HG02763 (cell line): ENCODE data around the gene SKP1.
A peak's percentile ranks its signal among the peaks of the same experiment; 100 is the strongest.
"Not testable (repeated sequence)": the region's sequence is repeated elsewhere in the genome, so short reads cannot be mapped to it uniquely, and the experiment has no call there.

Experiments used
- ATAC-seq: cut with Tn5 transposase; IDR thresholded peaks from one replicate; pipeline ENCODE4 v1.9.1; 2021; ENCODE audit warnings: mild to moderate bottlenecking, moderate library complexity; ENCODE audit not compliant: unreplicated experiment

Gene SKP1

DNA sequence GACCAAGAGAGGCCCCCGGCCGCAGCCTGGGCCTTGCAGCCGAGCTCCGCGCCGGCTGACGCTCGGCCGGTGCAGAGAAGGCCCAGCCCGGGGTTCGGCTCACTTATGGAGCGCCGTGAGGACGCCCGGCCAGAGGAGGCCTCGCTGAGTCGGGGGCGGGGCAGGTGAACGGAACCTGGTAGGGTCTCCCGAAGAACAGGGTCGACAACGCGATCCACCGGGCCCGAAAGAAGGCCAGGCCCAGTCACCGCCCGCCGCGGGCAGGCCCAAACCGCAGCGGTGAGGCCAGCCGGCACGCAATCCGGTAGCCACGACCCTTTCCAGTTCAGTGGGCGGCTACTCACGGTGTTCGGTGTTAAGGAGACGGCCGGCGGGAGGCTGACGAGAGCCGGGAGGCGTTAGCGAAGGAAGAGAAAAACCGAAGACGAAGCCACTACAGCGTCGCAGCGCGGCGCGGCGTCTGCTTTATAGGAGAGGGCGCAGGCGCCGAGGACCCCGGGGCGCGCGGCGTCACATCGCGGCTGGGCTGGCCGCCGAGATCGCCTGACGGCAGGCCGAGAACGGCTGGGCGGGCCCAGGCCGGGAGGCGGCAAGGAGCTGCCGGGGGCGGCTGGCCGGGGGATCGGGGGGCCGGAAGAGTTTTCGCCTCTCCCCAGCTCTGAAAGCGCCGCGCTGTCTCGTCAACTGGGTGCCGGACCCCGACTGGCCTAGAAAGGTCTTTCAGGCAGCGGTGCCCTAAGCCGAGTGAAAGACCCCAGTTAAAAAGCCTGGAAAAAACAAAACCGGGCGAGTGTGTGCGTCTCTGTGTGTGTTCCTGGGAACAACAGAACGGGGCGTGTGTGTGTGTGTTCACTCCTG is at the start of gene SKP1:
TSS of gene SKP1 (minus strand) at position 440 of the 858 bp plus-strand sequence. CDS start 2,928 bp downstream, outside the sequence.
- ATAC-seq: peak; percentile 81

DNA sequence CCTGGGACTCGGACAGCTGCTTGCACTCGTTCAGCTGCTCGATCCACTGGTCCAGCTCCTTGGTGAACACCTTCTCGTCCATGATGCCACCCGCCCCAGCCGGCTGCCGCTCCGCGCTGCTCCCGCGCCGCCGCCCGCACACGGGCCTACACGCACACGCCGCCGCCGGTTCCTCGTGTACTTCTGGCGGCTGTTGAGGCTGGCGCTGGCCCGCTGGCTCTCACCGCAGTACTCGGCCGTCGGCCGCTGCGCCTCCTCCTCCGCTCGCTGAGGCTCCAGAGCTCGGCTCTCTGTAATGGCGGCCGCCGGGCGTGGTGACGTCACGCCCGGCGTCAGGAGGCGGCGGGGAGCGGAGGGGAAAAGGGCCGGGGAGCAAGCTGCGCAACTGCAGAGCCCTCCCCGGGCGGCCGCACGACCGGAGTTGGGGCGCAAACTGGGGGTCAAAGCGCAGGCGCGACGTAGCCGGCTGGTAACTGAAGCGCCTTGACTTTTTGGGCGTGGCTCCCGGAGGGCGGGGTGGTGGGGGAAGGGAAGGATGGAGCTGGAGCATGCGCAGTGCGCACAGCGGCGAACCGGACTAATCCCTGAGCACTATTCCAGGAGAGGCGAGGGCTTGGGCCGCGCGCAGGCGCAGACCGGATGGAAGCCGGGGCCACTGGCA is 49.2 kb upstream of the SKP1 start, which contains the start of gene PPP2CA:
TSS of gene PPP2CA (minus strand) at position 294 of the 661 bp plus-strand sequence. CDS start at position 82, 212 bp downstream.
- ATAC-seq: peak; percentile 77

DNA sequence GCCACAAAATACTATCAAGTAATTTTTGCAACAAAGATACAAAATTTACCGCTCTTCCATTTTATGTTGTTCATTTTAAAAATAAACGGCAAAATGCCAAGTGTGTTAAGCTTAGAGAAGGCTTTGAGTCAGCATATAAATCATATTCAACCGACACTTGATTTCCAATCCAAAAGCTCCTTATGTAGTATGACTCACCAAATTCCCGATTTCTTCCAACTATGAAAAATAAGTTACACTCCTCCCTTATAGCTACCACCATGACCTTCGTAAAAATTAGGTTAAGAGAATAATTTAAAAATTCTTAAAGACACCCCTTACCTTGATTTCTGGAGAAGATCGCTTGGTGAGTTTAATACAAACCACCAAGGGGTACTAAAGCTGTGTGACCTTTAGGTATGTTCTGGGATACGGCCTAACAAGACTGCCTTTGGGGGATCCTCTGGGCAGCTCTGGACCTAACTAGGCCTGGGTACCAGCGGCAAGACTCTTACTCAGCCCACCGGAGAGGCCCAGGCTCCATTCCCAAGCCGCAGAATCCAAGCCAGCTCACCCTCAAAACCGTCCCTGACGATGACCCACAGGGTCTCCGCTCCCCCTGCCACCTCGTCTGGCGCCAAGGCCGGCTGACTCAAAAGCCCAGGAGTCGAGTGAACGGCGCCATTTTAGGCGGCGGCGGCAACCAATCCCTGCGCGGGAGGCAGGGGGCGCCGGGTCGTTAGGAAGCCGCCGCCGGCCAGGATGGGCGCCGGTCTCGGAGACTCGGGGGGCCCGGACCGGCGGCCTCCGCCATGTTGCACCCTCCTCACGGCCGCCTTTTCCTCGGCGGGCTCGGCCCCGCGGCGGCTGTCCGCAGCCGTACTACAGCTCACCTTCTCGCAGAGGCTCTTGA is 48.4 kb upstream of the SKP1 start:
- ATAC-seq: peak; percentile 31

DNA sequence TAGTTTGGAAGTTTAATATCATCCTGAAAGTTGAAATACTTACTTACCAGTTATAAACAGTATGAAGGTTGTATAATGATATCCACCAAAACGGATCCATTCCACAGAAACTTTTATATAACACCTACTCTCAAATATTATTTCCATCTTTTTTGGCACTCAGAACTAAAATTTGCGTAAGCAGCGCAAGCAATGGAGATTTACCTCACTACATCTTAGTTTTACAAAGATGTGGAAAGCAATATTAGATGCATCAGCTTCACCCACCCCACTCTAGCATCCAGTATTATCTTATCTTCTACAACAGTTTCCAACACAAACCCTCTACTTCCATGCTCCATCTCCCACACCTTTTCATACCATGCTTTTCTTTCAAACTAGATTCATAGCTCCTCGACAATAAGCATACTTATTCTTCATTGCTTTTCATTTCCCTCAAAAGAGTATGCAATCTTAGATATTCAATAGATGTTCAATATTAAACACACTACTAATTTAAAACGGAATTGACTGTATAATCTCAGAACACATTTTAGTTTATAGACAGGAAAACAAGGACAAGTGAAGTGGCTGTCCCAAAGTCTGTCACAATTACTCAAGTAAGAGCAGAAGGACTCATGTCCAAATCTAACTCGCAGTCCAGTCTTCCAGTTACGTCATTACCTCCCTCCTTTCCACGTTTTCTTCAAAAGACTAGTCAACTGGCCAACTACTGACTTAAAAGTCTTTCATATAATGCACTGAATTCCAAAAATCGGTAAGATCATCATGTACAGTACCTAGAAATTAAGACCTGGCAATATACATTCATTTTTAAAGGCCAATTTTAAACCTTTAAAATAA is 46.9 kb upstream of the SKP1 start:
- ATAC-seq: no peak

DNA sequence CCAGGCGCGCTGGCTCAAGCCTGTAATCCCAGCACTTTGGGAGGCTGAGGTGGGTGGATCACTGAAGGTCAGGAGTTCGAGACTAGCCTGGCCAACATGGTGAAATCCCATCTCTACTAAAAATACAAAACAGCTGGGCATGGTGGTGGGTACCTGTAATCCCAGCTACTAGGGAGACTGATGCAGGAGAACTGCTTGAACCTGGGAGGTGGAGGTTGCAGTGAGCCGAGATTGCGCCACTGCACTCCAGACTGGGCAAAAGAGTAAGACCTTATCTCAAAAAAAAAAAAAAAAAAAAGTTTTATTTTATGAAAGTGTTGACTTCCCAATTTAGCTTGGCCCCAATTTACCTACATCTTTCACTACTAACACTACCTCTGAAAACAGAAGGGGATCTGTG is 44.9 kb upstream of the SKP1 start:
- ATAC-seq: not testable (repeated sequence)

DNA sequence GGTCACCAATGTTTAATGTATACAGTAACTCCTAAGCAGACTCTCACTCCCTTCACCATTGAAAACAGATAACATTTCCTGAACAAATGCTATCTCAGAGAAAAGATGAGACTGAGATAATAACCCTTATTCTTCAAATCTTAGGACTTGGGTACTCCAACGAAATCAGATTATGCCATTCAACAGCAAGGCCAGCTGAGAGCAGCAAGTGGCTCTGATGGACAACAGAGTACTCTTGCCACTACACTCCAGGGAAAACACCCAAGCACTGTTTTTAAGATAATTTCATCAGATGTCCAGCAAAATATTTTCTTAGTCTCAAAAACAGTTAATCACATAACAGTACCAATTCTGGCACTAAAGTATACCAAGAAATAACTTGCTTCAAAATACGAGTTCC is 39.0 kb upstream of the SKP1 start:
- no peak for ATAC-seq

DNA sequence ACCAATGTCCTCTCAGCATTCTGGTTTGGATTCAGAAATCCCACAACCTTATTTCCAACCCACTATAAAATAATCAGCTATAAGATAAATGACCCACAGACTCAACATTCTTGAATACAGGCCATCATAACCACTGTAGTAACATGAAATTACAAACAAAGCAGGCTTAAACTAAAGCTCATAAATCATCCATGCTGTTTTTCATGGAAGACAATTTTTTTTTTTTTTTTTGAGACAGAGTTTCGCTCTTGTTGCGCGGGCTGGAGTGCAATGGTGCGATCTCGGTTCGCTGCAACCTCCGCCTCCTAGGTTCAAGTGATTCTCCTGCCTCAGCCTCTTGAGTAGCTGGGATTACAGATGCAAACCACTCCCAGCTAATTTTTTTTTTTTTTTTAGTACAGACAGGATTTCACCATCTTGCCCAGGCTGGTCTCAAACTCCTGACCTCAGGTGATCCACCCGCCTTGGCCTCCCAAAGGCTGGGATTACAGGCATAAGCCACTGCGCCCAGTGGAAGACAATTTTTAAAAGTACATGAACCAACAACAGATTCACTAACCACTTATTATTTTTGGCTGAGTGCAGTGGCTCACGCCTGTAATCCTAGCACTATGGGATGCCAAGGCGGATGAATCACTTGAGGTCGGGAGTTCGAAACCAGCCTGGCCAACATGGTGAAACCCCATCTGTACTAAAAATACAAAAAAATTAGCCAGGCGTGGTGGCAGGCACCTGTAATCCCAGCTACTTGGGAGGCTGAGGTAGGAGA is 34.7 kb upstream of the SKP1 start:
- not testable (repeated sequence) for ATAC-seq

DNA sequence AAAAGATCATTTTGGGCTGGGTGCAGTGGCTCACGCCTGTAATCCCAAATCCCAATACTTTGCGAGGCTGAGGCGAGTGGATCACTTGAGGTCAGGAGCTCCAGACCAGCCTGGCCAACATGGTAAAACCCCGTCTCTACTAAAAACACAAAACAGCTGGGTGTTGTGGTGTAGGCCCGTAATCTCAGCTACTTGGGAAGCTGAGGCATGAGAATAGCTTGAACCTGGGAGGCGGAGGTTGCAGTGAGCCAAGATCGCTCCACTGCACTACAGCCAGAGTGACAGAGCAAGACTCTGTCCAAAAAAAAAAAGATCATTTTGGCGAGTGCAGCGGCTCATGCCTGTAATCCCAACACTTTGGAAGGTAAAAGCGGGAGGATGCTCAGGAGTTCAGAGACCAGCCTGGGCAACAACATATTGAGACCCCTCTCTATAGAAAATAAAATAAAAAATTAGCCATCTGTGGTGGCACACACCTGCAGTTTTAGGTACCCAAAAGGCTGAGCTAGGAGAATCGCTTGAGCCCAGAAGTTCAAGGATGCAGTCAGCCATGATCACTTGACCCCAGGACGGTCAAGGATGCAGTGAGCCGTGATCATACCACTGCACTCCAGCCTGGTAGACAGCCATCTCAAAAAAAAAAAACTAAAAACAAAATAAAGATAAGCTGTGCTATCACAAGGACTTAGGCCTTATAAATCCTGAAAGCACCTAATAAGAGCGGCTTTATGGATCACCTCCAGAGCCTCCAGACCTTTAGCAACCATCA is 32.9 kb upstream of the SKP1 start:
- ATAC-seq: no peak

DNA sequence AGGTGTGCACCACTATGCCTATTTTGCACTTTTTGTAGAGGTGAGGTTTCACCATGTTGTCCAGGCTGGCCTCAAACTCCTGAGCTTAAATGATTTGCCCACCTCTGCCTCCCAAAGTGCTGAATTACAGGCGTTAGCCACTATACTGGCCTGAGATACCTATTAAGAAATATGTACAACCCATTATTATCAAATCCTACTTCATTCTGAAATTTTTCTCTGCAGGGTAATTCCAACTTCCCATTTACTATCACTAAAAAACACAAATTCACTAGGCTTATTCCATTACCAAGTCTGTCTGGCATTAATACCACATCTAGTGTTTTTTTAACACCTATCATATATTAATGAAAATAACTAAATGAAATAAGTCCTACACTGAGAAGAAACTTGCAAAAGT is 30.9 kb upstream of the SKP1 start:
- no peak for ATAC-seq

DNA sequence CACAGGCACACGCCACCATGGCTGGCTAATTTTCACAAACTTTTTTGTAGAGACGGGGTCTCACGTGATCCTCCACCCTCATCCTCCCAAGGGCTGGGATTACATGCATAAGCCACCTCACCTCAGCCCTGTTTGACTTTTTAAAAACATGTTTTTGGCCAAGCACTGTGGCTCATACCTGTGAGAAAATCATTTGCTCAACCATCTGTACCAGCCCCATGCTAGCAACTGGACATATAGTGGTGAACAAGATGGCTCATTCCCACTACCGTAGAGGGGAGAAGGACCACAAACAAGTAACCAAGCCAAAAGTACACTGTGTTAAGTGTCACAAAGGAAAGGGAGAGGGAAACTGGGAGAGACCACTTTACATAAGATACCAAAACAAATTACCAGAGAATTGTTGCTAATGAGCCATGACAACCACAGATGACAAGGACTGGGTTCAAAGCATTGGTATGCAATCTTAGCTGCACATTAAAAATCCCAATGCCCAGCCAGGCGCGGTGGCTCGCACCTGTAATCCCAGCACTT is 29.9 kb upstream of the SKP1 start:
- no peak for ATAC-seq

DNA sequence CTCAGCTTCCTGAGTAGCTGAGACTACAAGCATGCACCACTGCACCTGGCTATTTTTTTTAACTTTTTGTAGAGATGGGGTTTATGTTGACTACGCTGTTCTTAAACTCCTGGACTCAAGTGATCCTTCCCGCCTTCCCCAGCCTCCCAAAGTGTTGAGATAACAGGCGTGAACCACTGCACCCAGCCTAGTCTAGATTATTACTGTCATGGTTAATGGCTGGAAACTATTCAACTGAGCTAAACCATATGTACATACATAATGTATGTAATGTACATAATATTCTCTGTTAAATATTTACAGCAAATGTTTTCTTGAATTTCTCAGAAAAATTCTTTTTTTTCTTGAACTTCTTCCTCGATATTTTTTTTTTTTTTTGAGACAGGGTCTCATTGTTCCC is 27.8 kb upstream of the SKP1 start:
- no peak for ATAC-seq

DNA sequence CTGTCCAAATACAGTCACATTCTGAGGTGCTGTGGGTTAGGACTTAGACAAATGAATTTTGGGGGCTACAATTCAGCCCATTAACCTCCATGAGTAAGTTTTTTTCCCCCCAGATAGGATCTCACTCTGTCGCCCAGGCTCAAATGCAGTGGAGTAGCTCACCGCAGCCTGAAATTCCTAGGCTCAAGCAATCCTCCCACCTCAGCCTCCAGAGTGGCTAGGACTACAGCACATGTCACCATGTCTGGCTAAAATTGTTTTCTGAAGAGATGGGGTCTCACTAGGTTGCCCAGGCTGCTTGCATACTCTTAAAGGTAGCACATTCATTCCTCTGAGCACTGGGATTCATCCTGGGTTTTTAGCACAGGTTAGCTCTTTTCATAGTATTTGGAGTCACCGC is 26.9 kb upstream of the SKP1 start:
- ATAC-seq: no peak

DNA sequence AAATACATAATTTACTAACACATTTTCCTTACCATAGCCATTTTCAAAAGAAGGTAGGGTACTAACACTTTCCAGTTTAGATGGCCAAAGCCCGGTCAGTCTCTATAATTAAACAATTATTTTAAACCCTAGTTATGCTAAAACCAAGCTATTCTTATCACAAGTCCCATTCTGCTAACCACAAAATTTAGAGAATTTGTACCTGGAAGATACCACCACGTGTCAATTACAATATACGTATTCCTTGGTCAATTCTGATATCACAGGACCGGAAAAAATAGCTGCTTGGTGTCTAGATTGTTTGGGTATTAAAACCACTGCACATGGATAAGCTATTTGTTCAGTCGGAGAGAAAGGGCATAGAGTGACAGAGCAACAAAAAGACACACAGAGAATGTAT is 18.9 kb upstream of the SKP1 start:
- ATAC-seq: no peak

DNA sequence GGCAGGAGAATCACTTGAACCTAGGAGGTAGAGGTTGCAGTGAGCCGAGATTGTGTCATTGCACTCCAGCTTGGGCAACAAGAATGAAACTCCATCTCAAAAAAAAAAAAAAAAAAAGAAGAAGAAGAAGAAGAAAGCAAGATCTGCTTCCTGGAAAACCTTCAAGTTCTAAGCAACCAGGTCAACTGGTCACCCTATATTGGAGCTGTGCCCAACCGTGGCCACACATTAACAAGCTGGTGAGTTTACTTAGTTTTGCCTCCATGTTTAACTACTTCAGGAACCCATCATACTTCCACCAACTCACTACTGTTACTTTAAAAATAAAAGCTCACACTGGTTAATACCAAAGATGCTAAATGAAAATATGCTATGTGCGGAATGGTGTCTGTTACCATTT is 12.3 kb upstream of the SKP1 start:
- no peak for ATAC-seq

DNA sequence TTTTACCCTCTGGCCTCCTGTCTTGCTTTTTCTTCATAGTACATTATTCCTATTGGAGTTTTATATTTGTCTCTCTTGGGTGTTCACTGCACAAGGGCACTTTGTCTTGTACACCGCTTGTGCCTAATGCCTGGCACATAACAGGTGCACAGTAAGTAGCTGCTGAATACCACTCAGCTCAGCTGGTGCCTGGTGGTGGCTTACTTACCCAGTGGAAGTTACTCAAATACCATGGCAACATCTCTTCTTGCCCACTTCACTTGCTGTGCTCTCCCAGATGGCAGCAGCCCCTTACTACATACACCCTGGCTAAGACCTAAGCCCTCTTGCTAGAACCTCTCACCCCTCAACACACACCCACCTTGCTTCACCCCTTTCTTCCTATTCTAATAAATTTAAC is 11.3 kb upstream of the SKP1 start:
- no peak for ATAC-seq

DNA sequence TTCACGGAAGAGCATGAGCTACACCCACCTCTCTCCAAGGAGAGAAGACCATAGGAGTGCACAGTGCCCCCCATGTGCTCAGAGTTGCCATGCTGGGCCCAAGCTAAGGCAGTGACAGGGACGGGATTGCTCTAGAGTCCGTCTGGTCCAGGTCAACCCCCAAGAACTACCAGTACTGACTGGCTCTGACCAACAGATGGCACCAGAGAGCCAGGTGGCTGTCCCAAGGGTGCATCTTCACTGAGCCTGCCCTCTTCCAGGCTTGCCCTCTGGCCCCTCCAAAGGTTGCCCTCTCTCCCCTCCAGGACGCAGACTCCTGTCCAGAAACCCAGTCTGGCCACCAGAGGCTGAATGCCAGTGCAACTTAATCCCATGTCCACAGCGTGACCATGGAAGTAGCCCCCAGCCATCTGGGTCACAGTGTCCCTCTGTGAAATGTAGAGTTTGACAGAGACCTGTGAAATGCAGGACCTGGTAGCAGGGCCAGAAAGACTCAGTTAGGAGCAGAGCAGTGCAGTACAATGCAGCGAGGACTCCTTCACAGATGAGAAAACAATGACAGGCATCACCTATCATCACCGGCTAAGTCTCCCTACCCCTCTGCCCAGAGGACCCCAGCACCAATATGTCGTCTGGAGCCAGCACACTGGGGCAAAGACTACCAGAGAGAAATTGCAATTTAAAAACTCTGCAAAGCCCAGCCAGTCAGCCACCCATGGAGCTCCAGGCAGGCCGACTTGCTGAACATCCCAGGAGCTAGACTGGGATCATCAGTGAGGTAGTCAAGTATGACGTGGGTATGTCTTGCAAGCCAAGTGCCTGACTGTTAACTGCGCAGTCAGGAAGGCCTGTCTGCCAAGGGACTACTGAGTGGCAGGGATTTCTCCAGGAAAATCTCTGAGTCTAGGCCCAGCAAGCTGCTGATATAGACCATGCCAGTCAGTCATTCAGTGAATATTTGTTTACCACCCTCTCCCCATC is 7.7 kb upstream of the SKP1 start:
- peak; percentile 65 for ATAC-seq

DNA sequence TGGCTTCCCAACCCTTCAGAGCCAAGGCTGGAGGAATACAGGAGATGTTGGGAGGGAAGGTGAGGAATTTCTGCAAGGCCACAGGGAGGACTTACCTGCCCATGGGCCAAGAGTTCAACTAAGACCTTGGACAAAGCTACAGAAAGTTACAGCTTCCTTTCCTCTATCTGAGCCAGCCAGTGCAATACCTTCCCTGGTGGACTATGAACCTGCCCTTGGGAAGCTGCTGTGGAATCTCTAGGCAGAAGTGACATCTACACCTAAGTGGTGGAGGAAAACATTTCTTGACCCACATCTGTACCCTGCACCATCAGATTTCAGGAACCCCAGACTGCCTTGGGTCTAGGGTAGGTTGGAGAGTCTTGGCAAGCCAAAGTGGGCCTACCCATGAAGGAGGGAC is 6.7 kb upstream of the SKP1 start:
- no peak for ATAC-seq

DNA sequence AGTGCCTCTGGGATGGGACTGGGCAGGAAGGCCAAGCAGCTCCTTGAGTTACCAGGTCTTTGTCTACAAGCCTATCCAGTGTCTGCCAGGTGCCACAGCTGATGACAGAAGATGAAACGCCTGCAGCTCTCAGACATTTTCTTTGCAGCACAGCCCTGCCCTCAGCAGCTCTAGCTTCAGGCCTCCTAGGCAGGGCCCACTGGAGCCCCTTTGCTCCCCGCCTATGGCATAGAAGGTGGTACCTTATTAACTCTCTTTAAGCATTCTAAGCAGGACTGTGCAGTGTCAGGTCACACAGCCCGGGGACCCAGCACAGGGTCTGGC is 1.3 kb upstream of the SKP1 start:
- ATAC-seq: no peak
